Stimulated activated CD8-positive, alpha-beta memory T cell treated with anti-CD3 and anti-CD28 coated beads, Interleukin-4, amount 100 ng/mL, for 4 hours (primary cell): ENCODE measurements around the gene ZNF664.

Experiments used
- DNase-seq, 2 donors: peaks; one replicate each; pipeline ENCODE4 v3.0.0-alpha.2; 2020; ENCODE audit warnings: low read depth in 2 of 2, low spot score in 1 of 2

The ZNF664 gene

GRCh38 chr12:124030008-124030407, 57.0 kb downstream of the ZNF664 start:
- DNase-seq: no peak

DNA sequence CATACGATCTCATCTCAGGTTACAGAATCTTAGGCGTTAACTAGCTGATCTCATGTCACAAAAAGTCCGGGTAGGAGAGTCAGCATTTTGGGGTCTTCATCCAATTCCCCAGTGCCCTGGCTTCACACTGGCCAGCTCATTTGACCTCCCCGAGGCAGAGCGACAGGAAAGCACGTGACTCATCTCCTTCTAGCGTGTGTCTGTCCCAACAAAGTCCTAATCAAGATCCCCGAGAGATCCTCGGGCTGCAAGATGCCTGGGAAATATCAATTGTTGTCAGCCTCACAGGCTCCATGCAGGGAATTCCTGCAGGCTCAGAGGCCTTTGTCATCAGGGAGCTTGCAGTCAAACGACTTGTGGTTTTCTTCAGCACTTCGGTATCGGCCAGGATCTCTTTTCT, 57.5 kb downstream of the ZNF664 start:
- no peak for DNase-seq

GRCh38 chr12:124031058-124031457, 58.0 kb downstream of the ZNF664 start:
- DNase-seq: no peak

GRCh38 chr12:124032265-124032886, 59.4 kb downstream of the ZNF664 start:
- no peak for DNase-seq

DNA sequence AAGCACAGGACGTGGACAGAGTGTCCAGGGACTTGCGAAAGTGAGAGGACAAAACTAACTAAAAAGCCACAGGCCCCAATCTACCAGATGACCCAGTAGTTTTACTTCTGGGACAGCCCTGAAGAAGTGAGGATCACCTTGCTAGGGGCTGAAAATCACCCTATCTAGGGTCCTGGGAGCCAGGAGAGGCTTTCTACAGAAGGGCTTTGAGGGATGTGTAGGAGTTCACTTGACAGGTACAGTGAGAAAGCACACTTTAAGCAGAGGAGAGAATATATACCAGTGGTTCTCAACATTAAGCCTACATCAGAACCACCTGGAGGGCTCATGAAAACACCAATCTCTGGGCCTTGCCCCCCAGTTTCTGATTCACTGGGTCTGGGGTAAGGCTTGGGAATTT, 60.8 kb downstream of the ZNF664 start:
- no peak for DNase-seq

DNA sequence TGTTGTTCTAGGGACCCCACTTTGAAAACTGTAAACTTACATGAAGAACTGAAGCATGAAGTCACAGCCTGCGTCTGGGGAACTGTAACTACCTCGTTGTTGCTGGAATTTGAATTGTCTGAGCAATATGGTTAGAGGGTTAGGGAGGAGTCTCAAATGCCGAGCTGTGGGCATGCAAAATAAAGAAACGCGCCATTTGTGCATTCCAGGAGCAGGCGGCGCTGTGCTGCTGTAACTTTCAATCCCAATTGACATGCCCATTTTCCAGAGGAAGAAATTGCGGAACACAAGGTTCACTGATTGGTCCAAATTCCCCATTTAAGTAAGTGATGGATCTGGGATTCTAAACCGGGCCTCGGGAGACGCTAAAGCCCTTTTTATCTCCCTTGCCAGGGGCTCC, 61.3 kb downstream of the ZNF664 start:
- DNase-seq: no peak

DNA sequence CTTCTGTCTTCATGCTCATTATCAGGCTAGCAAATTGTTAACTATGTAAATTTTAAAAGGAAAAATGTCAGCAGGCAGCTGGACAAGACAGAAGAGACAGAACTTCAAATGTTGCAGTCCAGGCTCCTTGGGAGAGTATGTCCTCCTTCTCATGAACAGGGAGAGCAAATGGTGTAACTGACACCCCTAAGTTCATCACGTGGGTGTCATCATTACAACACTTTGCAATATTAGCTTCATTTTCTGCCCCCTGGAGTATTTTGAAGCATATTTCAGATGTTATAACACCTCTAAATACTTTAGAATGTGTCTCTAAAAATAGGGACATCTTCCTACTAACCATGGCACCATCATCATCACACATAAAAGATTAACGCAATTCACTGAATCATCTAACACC, 62.1 kb downstream of the ZNF664 start:
- DNase-seq: no peak

DNA sequence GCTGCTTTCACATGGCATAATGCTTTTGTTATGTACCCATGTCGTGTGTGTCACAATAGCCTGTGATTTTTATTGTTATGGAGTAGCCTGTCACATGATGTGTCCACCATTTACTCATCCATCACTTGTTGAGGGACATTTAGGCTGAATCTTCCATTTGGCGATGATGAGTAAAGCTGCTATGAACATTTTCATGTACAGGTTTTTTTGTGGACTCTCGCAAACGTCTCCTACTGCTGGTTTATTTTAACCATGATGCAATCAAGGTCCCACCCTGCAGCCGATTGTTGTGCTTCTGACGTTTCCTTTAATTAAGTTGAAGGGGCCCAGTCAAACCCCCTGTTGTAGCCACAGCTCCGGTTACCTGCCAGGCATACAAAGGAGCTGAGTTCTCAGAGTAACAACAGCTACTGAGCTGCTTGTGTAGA, 63.2 kb downstream of the ZNF664 start:
- DNase-seq: no peak

DNA sequence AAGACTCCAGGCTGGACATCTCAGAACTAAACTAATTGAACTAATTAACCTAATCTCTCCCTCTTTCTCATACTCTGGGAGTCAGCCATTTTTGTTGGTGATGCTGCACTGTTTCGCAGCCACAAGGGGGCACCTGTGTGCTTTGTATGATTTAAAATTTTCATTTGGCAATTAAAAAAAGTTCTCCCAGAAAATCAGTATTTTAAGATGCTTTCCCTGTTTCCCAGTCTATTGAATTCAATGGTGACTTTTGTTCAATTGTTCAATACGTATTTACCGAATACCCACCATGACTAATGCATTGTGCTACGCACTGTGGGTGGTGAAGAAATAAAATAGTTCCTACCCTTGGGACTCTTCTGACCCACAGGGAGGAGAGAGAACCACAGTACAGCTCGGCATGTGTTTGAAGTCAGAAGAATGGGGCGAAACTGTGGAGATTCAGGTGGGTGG, 63.7 kb downstream of the ZNF664 start:
- peak in 1 of 2 donors; percentile 13 for DNase-seq

DNA sequence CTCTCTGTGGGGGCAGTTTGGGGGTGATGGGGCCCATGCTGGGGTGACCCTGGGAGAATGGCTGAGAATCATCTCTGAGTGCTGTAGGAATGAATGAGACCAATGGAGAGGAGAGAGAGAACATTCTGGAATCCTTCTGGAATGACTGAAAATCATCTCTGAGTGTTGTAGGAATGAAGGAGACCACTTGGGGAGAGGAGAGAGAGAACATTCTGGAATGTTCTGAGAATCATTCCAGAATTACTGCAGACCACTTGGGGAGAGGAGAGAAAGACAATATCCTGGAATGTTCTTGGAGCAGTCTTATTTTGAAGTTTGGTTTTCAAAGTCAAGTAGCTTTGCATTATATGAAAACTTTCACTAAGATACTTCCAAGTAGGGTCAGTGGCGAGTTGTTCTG, 64.3 kb downstream of the ZNF664 start:
- no peak for DNase-seq

DNA sequence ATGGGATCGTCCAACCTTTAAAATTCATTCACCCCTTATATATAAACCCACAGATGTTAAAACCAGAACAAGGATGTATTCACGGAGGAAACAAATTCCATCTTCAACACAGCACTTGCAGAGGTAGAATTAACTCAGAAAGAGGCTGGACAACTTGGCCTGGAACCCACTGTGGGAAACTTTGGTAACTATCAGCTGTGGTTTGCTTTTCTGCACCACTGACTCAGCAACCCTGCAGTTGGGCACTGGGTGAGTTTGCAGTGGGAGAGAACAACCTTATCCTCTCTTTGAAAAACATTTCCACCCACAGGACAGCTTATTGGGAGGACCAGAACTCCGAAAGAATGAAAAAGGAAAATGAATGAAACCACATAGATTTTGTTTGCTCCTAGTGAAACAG, 66.3 kb downstream of the ZNF664 start:
- no peak for DNase-seq

- no peak for DNase-seq
Measured at GRCh38 chr12:124040291-124040690, 67.3 kb downstream of the ZNF664 start.

GRCh38 chr12:124040737-124041136, 67.7 kb downstream of the ZNF664 start:
- no peak for DNase-seq

DNA sequence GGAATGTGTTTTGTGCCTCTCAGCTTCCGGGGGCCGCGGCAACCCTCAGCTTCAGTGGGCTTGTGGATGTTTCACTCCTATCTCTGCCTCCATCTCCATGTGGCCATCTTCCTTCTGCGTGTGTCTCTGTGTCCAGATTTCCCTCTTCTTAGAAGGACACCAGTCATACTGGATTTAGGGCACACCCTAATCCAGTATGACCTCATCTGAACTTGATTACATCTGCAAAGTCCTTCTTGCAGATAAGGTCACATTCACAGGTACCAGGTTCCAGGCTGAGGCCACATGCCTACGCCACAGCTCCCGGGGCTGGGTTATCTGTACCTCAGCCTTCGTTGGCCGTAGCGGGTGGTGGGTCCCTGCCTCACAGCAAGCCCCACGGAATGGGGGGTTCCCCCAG, 68.9 kb downstream of the ZNF664 start:
- no peak for DNase-seq

DNA sequence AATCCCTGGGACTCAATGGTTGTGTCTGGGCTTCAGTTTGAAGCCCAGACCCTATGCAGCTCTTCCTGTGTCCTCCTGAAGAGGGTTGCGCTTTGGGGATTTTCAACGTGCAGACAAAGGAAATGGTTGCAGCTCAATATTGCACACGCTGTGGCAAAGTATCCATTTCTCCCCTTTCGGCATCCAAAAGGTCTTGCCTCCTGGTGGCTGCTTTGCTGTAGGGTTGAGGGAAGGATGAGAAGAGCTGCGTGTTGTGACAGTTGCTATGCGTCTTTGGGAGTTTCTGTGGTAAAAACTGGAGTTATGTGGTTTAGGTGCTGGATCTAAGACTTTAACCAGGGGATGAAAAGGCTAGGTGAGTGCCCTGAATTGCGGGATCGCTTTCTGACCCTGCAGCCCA, 71.0 kb downstream of the ZNF664 start:
- DNase-seq: no peak

- DNase-seq: no peak
Measured at GRCh38 chr12:124044809-124045321, 71.8 kb downstream of the ZNF664 start.

DNA sequence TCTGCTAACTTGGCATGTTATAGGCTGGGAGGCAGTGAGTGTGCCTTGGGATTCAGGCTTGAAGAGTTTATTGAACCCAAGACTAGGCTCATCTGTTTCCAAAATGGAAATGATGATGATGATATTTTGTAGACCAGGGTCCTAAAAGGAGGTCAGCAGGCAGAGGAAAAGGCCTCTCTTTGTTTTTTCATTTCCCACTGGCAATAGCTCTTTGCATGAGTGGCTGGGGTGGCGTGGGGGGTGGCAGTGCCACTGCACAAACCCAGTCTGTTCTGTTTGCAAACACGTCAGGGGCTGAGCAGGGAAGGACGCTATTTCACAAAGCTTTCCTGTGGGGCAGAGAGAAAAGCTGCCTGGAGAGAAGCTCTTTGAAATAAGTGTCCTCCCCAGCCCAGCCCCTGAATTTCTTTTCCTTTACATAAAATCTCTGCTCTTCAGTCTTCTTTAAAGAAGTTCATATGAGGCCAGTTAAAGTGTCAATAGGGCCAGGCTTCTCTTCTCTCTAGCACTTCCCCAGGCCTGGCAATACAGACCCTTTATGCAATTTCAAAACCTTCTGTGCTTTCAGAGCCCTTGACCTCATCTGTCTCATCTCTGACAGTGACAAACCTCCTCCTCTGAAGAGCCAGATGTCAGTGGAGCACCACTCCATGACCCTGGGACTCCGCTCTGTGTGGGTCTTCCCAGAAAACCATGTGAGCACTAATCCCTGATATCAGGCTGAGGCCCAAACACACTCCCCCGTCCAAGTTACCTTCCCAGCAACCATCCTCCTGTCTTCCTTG, 72.8 kb downstream of the ZNF664 start:
- DNase-seq: no peak

DNA sequence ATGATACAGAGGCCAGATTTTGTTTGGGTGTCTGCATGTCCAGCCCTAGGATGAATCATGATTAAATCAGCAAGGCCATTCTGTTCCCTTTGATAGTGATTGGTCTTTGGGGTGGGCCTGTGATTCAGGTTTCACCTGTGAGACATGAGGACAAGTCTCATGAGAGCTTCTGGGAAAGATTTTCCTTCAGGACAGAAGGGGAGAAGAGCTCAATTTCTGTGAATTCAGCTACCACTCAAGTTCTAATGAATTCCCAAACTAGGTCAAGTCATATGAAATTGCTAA, 73.4 kb downstream of the ZNF664 start:
- no peak for DNase-seq

GRCh38 chr12:124047045-124047566, 74.1 kb downstream of the ZNF664 start:
- no peak for DNase-seq

GRCh38 chr12:124049451-124050094, 76.6 kb downstream of the ZNF664 start:
- no peak for DNase-seq

GRCh38 chr12:124053851-124054250, 80.8 kb downstream of the ZNF664 start:
- no peak for DNase-seq

GRCh38 chr12:124055066-124055465, 82.1 kb downstream of the ZNF664 start:
- DNase-seq: no peak
